Measurements from ENCODE around the gene AP3D1. TPM values are rescaled to one million over a fixed set of nuclear protein-coding genes. Genes with fewer than 3 reads are reported as not detected.
A peak's percentile ranks its signal among the peaks of the same experiment; 100 is the strongest.

The AP3D1 gene
- total and polyA plus RNA-seq, 9 of the 15 experiments (the other 6 are each of a cell fraction or from before 2014, with no cell fraction given) = 1.2 to 86.1 (median 35.9) TPM

DNA sequence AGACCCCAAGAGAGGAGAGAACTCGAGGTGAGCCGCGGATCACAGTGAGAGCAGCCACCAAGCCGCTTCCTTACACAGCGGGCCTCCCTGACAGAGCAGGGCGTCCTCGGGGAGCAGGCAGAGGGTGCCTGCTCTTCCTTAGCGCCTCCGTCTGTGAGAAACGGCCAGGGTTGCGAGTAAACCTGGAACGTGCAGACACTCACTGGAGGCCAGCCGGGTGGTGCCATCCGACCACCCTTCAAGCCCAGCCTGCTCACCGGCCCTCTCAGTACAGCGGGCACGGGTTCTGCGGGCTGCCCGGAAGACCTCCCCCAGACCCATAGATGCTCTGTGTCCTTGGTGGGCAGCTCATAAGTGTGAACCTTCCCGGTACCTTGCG, 22.0 kb upstream of the AP3D1 start:
- 96% methylated on average over 13 of the region's 21 CpGs for WGBS (ENCODE audit: insufficient coverage, low coverage, missing lambda C conversion rate)
- Histone ChIP-seq H3K4me2 (ENCODE audit: insufficient read depth, low read length) (no peak overlapping the region), H3K79me2 (ENCODE audit: control insufficient read depth, insufficient read depth, low read length) (peaks cover 97% of the 10 kb centered on the region), H3K4me3 (no peak overlapping the region), H3K9ac (ENCODE audit: insufficient read depth in 1 of 2, low read depth in 2 of 2, low read length in 2 of 2) (peak overlapping the region in 1 of 2 experiments; percentile 73; a peak in 2 of 4 replicates), H3K36me3 (ENCODE audit: control insufficient read depth, insufficient read depth, low read length) (peaks cover 49% of the 10 kb centered on the region; the same call in 2 of the 3 replicates), H3K9me3 (replicated peaks; ENCODE audit: control insufficient read depth, insufficient read depth, low read depth, low read length) (no peaks in the 10 kb centered on the region), H3K4me1 (replicated peaks in 1 of 2; ENCODE audit: control insufficient read depth in 2 of 2, insufficient read depth in 2 of 2, low read length in 2 of 2) (peaks cover 45 to 77% of the 10 kb centered on the region in 2 experiments), H3K9me1 (ENCODE audit: control insufficient read depth, insufficient read depth, low read length) (peaks cover 17% of the 10 kb centered on the region), H4K20me1 (replicated peaks; ENCODE audit: control insufficient read depth, insufficient read depth, low read length) (peaks cover 69% of the 10 kb centered on the region), H2AFZ (ENCODE audit: low read depth, low read length) (no peak overlapping the region), H3K27ac (ENCODE audit: extremely low read depth, low read depth, low read length) (no peak overlapping the region), H3K27me3 (ENCODE audit: control insufficient read depth in 2 of 2, insufficient read depth in 2 of 2, low read length in 2 of 2) (no peaks in the 10 kb centered on the region)
- TF ChIP-seq KDM4B (IDR thresholded peaks at IDR 0.05; ENCODE audit: borderline replicate concordance in 2 of 2, low read depth in 1 of 2) = no peak
- TF ChIP-seq ZNF444 (CRISPR knock-in tag; IDR thresholded peaks at IDR 0.05) = no peak
- TF ChIP-seq, protein P1, sequence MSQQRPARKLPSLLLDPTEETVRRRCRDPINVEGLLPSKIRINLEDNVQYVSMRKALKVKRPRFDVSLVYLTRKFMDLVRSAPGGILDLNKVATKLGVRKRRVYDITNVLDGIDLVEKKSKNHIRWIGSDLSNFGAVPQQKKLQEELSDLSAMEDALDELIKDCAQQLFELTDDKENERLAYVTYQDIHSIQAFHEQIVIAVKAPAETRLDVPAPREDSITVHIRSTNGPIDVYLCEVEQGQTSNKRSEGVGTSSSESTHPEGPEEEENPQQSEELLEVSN (IDR thresholded peaks at IDR 0.05; ENCODE audit: borderline replicate concordance in 1 of 2, extremely low read depth in 1 of 2, insufficient read depth in 1 of 2, insufficient read length in 1 of 2, low read depth in 1 of 2, low read length in 1 of 2, poor library complexity in 1 of 2, severe bottlenecking in 1 of 2) = no peak
- peak; percentile 34; the same call in 1 of the 2 replicates for TF ChIP-seq POLR2G (IDR thresholded peaks at IDR 0.05; ENCODE audit: low read depth, low read length)
- TF ChIP-seq, protein P2, sequence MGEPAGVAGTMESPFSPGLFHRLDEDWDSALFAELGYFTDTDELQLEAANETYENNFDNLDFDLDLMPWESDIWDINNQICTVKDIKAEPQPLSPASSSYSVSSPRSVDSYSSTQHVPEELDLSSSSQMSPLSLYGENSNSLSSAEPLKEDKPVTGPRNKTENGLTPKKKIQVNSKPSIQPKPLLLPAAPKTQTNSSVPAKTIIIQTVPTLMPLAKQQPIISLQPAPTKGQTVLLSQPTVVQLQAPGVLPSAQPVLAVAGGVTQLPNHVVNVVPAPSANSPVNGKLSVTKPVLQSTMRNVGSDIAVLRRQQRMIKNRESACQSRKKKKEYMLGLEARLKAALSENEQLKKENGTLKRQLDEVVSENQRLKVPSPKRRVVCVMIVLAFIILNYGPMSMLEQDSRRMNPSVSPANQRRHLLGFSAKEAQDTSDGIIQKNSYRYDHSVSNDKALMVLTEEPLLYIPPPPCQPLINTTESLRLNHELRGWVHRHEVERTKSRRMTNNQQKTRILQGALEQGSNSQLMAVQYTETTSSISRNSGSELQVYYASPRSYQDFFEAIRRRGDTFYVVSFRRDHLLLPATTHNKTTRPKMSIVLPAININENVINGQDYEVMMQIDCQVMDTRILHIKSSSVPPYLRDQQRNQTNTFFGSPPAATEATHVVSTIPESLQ (CRISPR knock-in tag; IDR thresholded peaks at IDR 0.05) = no peak
- TF ChIP-seq CXXC5 (CRISPR knock-in tag; IDR thresholded peaks at IDR 0.05) = no peak
- TF ChIP-seq FOXK2 (conservative IDR thresholded peaks at IDR 0.05 in 1 of 2, IDR thresholded peaks at IDR 0.05 in 1 of 2; ENCODE audit: low read depth in 2 of 2) = no peak
- 0 out of 2 replicates have a peak, but pooled peaks have one; percentile 36 for TF ChIP-seq RBFOX2 (IDR thresholded peaks at IDR 0.05; ENCODE audit: low read depth, low read length)
- no peak for TF ChIP-seq ZNF184 (CRISPR knock-in tag; IDR thresholded peaks at IDR 0.05)
- no peak for TF ChIP-seq JUND (IDR thresholded peaks at IDR 0.05; ENCODE audit: borderline replicate concordance, low read depth, low read length)
- no peak for TF ChIP-seq JUND (tag; IDR thresholded peaks at IDR 0.05; ENCODE audit: borderline replicate concordance, low read depth, low read length)
- ChIA-PET POLR2A (interaction anchor here (1.3 to 1.9 kb wide), 2 partner anchors 8 to 14 kb away, joined by 4 to 8 read pairs; no protein-coding TSS in a partner anchor), CTCF (ENCODE audit: low intra/inter-chr PET ratio) (no interaction called here)
- ATAC-seq (no peak), FAIRE-seq (no peak), DNase-seq (ENCODE audit: extremely low read depth in 1 of 4, low spot score in 3 of 4) (no peak)
- no TSS peak for BruUV-seq (replicated peaks)
- in situ Hi-C loops (cut with MboI) (no loop called here), intact Hi-C loops (cut with micrococcal nuclease) (no loop called here)
